Transverse colon (tissue), 4 donors: ENCODE data around the gene PPFIA1.

Experiments used
- CTCF ChIP-seq, 5 experiments: fragments of 200-600 bp in 3 of 5; fragments of 450-650 bp in 2 of 5; sonication (generic) in 3 of 5; IDR thresholded peaks; 1 replicate in 2 of 5; 2 replicates in 3 of 5; pipeline ENCODE4 v1.5.1; 2016 to 2017; ENCODE audit warnings: antibody characterized with exemption in 5 of 5, inconsistent platforms in 3 of 5, mild to moderate bottlenecking in 2 of 5, moderate library complexity in 1 of 5
- POLR2AphosphoS5 ChIP-seq, 3 donors: sonication (generic); formaldehyde crosslinking; IDR thresholded peaks; one replicate each; pipeline ENCODE4 v1.6.1; 2016; ENCODE audit warnings: antibody characterized with exemption in 3 of 3

- no peak for TF ChIP-seq CTCF (IDR thresholded peaks at IDR 0.05)
- TF ChIP-seq POLR2AphosphoS5 (IDR thresholded peaks at IDR 0.05): no peak
Observed at GRCh38 chr11:70282012-70282411, 11.5 kb downstream of the PPFIA1 start.
